NOMO-1 treated with dmso at 0.1 percent for 144 hours (cell line): Measurements from ENCODE around the gene ELMOD3.
"Not testable (repeated sequence)": the region's sequence is repeated elsewhere in the genome, so short reads cannot be mapped to it uniquely, and the experiment has no call there.

ENCODE experiments used
- DNase-seq: peaks from one replicate; lab custom pipeline; 2025; ENCODE audit not compliant: unreplicated experiment; lab: John Stamatoyannopoulos, UW

Gene ELMOD3

GRCh38 chr2:85371045-85371444, 16.5 kb downstream of the ELMOD3 start:
- no peak for DNase-seq

GRCh38 chr2:85376291-85377065, 21.9 kb downstream of the ELMOD3 start:
- DNase-seq = no peak

- DNase-seq = no peak
Measured at GRCh38 chr2:85377083-85377482, 22.5 kb downstream of the ELMOD3 start.

GRCh38 chr2:85378257-85378656, 23.7 kb downstream of the ELMOD3 start:
- DNase-seq = no peak

- DNase-seq = no peak
Measured at GRCh38 chr2:85380048-85380447, 25.5 kb downstream of the ELMOD3 start.

GRCh38 chr2:85383151-85383550, 28.6 kb downstream of the ELMOD3 start:
- not testable (repeated sequence) for DNase-seq

- DNase-seq = no peak
Measured at GRCh38 chr2:85383850-85384249, 29.3 kb downstream of the ELMOD3 start.

- no peak for DNase-seq
Measured at GRCh38 chr2:85385746-85386145, 31.2 kb downstream of the ELMOD3 start.

GRCh38 chr2:85387754-85388153, 33.2 kb downstream of the ELMOD3 start:
- DNase-seq = no peak

- no peak for DNase-seq
Measured at GRCh38 chr2:85388878-85389538, 34.4 kb downstream of the ELMOD3 start.

- DNase-seq = peak; percentile 7
Measured at GRCh38 chr2:85390941-85391669, 36.5 kb downstream of the ELMOD3 start.

- DNase-seq = no peak
Measured at GRCh38 chr2:85393836-85394235, 39.3 kb downstream of the ELMOD3 start.

- no peak for DNase-seq
Measured at GRCh38 chr2:85394261-85394681, 39.7 kb downstream of the ELMOD3 start.

GRCh38 chr2:85394976-85395375, 40.4 kb downstream of the ELMOD3 start:
- no peak for DNase-seq

- DNase-seq = no peak
Measured at GRCh38 chr2:85395912-85396475, 41.4 kb downstream of the ELMOD3 start.

- DNase-seq = no peak
Measured at GRCh38 chr2:85396531-85397470, 42.2 kb downstream of the ELMOD3 start.

- no peak for DNase-seq
Measured at GRCh38 chr2:85397925-85398331, 43.4 kb downstream of the ELMOD3 start.

- DNase-seq = no peak
Measured at GRCh38 chr2:85398426-85399182, 44.0 kb downstream of the ELMOD3 start.

- DNase-seq = no peak
Measured at GRCh38 chr2:85399183-85399455, 44.5 kb downstream of the ELMOD3 start.

- no peak for DNase-seq
Measured at GRCh38 chr2:85400023-85400422, 45.5 kb downstream of the ELMOD3 start.
